K562 (cell line): Measurements from ENCODE around the gene ZDHHC11B. TPM values are rescaled to one million over a fixed set of nuclear protein-coding genes. Genes with fewer than 3 reads are reported as not detected.

Experiments used
- ARID3B ChIP-seq: fragments of 250-450 bp; sonication (Bioruptor Pico); IDR thresholded peaks from 2 replicates; pipeline ENCODE4 v1.4.0; 2020; ENCODE audit warnings: borderline replicate concordance
- C11orf30 ChIP-seq: fragments of 450-650 bp; IDR thresholded peaks from 2 replicates; pipeline ENCODE4 v1.6.1; 2016; ENCODE audit warnings: low read depth, mild to moderate bottlenecking
- E4F1 ChIP-seq: fragments of 250-450 bp; sonication (Bioruptor Pico); IDR thresholded peaks from 2 replicates; pipeline ENCODE4 v1.5.0; 2021; ENCODE audit warnings: mild to moderate bottlenecking, borderline replicate concordance
- FOXP1 ChIP-seq: sonication (generic); formaldehyde crosslinking; IDR thresholded peaks from 2 replicates; pipeline ENCODE4 v1.8.0; 2022; ENCODE audit warnings: mild to moderate bottlenecking, missing genetic modification reagents
- KLF6 ChIP-seq: fragments of 250-450 bp; sonication (Bioruptor Pico); IDR thresholded peaks from 2 replicates; pipeline ENCODE4 v1.4.0; 2020; ENCODE audit warnings: mild to moderate bottlenecking, moderate library complexity, borderline replicate concordance
- MBD2 ChIP-seq: sonication (generic); IDR thresholded peaks from 2 replicates; pipeline ENCODE4 v1.6.1; 2016; ENCODE audit warnings: low read depth, borderline replicate concordance
- MTF1 ChIP-seq: fragments of 250-450 bp; sonication (Bioruptor Pico); IDR thresholded peaks from 2 replicates; pipeline ENCODE4 v1.9.0; 2021; ENCODE audit warnings: moderate library complexity, mild to moderate bottlenecking, inconsistent platforms, borderline replicate concordance
- PCBP1 ChIP-seq: fragments of 200-400 bp; formaldehyde crosslinking; IDR thresholded peaks from 2 replicates; pipeline ENCODE4 v1.6.1; 2018; ENCODE audit warnings: mild to moderate bottlenecking, low read depth, low read length; ENCODE audit not compliant: poor library complexity, severe bottlenecking
- SMARCA5 ChIP-seq: fragments of 450-650 bp; IDR thresholded peaks from 2 replicates; pipeline ENCODE4 v1.6.1; 2016
- TAL1 ChIP-seq: fragments of 450-650 bp; IDR thresholded peaks from 2 replicates; pipeline ENCODE4 v1.6.1; 2016; ENCODE audit warnings: mild to moderate bottlenecking
- ZNF133 ChIP-seq: fragments of 250-450 bp; sonication (Bioruptor Pico); IDR thresholded peaks from 2 replicates; pipeline ENCODE4 v1.4.0; 2020; ENCODE audit warnings: mild to moderate bottlenecking
- ZNF253 ChIP-seq: fragments of 250-450 bp; sonication (Bioruptor Pico); conservative IDR thresholded peaks from 2 replicates; pipeline ENCODE4 v1.6.1; 2021; ENCODE audit warnings: mild to moderate bottlenecking
- ZNF717 ChIP-seq: fragments of 250-450 bp; sonication (Bioruptor Pico); IDR thresholded peaks from 2 replicates; pipeline ENCODE4 v1.5.0; 2021
- ZNF778 ChIP-seq: fragments of 450-650 bp; formaldehyde crosslinking; IDR thresholded peaks from 2 replicates; pipeline ENCODE4 v1.4.0; 2020; ENCODE audit warnings: mild to moderate bottlenecking, moderate library complexity
- polyA plus RNA-seq, 8 experiments: library from polyadenylated mRNA; depleted of rRNA in 4 of 8; stranded (reverse) in 5 of 8; unstranded in 3 of 8; fragments of >200 nt; fragmentation: Nextera tagmentation in 2 of 8; fragmentation: Illumina TruSeq in 1 of 8; extraction: Ambion mirVana in 2 of 8; extraction: Trizol in 1 of 8; gene quantifications; 2 replicates each; pipeline versions ENCODE4 v1.2.1 to v1.2.3, GENCODE V29; 2011 to 2014; ENCODE audit warnings: inconsistent platforms in 1 of 8, missing spikeins in 1 of 8
- total RNA-seq, 7 experiments: library from RNA; depleted of rRNA in 6 of 7; stranded (reverse); fragments of >200 nt in 6 of 7; fragmentation: Illumina TruSeq in 2 of 7; extraction: Trizol in 2 of 7; gene quantifications; 2 replicates each; pipeline versions ENCODE4 v1.2.1 to v1.2.3, GENCODE V29; 2011 to 2021; ENCODE audit warnings: low replicate concordance in 1 of 7
- TF ChIP-seq, protein P1 (sequence below), 2 experiments: fragments of 450-650 bp; formaldehyde crosslinking in 1 of 2; IDR thresholded peaks; 2 replicates each; pipeline versions ENCODE4 v1.4.0 to v1.6.1; 2014 to 2020; ENCODE audit warnings: mild to moderate bottlenecking in 2 of 2, borderline replicate concordance in 1 of 2, low read depth in 1 of 2

Gene ZDHHC11B
- total and polyA plus RNA-seq, 9 of the 15 experiments (the other 6 are each of a cell fraction or from before 2014, with no cell fraction given) = 0.03 to 0.23 (median 0.15) TPM; not detected in 3

- no peak for TF ChIP-seq E4F1 (CRISPR knock-in tag)
- TF ChIP-seq TAL1 = no peak
- no peak for TF ChIP-seq MBD2
- TF ChIP-seq ZNF253 (CRISPR knock-in tag) = no peak
- no peak for TF ChIP-seq C11orf30
- TF ChIP-seq KLF6 (CRISPR knock-in tag) = no peak
- TF ChIP-seq ZNF778 (CRISPR knock-in tag) = no peak
- no peak for TF ChIP-seq ZNF133 (CRISPR knock-in tag)
- no peak for TF ChIP-seq SMARCA5
- no peak for TF ChIP-seq MTF1 (CRISPR knock-in tag)
- TF ChIP-seq, protein P1, sequence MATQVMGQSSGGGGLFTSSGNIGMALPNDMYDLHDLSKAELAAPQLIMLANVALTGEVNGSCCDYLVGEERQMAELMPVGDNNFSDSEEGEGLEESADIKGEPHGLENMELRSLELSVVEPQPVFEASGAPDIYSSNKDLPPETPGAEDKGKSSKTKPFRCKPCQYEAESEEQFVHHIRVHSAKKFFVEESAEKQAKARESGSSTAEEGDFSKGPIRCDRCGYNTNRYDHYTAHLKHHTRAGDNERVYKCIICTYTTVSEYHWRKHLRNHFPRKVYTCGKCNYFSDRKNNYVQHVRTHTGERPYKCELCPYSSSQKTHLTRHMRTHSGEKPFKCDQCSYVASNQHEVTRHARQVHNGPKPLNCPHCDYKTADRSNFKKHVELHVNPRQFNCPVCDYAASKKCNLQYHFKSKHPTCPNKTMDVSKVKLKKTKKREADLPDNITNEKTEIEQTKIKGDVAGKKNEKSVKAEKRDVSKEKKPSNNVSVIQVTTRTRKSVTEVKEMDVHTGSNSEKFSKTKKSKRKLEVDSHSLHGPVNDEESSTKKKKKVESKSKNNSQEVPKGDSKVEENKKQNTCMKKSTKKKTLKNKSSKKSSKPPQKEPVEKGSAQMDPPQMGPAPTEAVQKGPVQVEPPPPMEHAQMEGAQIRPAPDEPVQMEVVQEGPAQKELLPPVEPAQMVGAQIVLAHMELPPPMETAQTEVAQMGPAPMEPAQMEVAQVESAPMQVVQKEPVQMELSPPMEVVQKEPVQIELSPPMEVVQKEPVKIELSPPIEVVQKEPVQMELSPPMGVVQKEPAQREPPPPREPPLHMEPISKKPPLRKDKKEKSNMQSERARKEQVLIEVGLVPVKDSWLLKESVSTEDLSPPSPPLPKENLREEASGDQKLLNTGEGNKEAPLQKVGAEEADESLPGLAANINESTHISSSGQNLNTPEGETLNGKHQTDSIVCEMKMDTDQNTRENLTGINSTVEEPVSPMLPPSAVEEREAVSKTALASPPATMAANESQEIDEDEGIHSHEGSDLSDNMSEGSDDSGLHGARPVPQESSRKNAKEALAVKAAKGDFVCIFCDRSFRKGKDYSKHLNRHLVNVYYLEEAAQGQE (IDR thresholded peaks at IDR 0.05; ENCODE audit: borderline replicate concordance) = peak; percentile 78
- TF ChIP-seq, protein P1 (CRISPR knock-in tag; IDR thresholded peaks at IDR 0.05; ENCODE audit: low read depth) = 0 out of 2 replicates have a peak, but pooled peaks have one; percentile 17
- TF ChIP-seq ARID3B (CRISPR knock-in tag) = no peak
- peak; percentile 69 for TF ChIP-seq PCBP1
- TF ChIP-seq ZNF717 = no peak
- peak; percentile 71 for TF ChIP-seq FOXP1
Measured at GRCh38 chr5:671459-672328, 112.8 kb downstream of the ZDHHC11B start (continued).
